GM10847 (cell line): Measurements from ENCODE around the gene MMP17.

Experiments used
- POLR2A ChIP-seq: IDR thresholded peaks from 2 replicates; pipeline ENCODE4 v1.6.1; 2011; ENCODE audit not compliant: insufficient read length; ENCODE audit errors: extremely low read depth

Gene MMP17

DNA sequence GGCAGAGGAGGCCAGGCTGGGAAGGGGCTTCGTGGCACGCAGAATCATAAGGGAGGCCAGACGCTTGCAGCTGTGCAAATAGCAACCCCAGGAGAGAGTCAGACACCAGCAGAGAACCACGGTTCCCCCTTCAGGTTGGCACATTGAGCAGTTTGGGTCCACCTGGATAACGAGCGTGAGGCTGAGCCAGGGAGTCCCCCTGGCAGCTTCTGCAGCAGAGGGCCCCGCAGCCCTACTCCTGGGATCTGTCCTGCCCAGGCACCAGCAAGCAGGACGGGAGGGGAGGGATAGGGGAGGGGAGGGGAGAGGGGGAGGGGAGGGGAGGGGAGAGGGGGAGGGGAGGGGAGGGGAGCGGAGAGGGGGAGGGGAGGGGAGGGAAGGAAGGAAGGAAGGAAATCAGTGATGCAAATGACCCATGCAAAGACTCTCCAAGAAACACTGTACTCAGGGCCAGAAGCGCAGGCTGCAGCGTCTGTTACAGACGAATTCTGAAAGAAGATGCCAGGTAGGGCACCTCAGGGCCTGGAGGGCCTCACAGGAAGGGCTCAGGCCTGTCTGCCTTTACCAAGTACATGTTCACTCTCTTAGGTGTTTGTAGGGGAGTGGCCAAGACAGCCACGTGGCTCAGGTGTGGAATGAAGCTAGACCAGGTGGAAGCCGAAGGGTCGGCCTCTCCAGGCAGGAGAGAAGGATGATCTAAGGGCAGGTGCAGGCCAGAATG lies 32.3 kb upstream of the MMP17 start:
- no peak for TF ChIP-seq POLR2A

DNA sequence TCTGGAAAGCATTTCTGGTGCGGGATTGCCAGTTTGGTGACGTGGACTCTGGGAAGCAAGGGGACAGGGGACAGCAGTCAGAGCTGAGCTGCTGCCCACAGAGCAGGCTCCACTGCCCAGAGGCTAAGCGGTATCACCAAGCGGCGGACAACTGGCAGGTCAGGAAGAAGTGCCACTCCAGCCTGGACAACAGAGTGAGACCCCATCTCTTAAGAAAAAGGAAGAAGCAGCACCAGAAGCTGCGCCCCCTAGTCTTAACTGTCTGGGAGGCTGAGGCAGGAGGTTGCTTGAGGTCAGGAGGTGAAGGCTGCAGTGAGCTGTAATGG lies 31.8 kb upstream of the MMP17 start:
- TF ChIP-seq POLR2A = no peak

DNA sequence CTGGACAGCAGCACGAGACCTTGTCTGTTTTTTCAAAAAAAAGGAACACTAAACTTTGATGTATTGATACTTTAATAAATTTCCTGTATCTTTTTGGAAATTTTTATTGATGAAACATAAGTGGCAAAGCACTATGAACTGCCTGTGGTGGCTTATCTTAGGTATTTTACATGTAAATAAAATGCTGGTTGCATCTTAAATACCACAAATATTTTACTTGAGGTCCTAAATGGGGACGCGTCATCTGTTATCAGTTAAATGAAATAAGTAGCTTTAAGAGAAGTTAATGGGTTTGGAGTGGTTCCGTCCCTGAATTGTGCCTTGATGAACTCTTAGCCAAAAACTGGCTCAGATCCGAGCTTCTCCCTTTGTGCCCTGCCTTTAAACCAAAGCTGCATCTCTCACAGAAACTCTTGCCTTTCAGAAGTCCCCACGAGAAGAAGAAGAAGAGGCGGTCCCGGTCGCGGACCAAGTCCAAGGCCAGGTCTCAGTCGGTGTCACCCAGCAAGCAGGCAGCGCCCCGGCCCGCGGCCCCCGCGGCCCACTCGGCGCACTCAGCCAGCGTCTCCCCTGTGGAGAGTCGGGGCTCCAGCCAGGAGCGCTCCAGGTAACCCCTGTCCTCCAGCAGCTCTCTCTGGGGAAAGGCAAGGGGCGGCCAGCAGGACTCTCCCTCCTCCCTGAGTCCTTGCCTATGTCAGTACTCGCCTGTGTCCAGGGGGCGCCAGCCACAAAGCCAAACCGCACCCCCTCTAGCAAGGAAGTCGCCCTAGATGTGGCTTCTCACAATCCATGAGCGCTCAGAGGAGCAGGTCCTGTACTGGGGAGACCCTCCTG lies 31.2 kb upstream of the MMP17 start:
- no peak for TF ChIP-seq POLR2A

DNA sequence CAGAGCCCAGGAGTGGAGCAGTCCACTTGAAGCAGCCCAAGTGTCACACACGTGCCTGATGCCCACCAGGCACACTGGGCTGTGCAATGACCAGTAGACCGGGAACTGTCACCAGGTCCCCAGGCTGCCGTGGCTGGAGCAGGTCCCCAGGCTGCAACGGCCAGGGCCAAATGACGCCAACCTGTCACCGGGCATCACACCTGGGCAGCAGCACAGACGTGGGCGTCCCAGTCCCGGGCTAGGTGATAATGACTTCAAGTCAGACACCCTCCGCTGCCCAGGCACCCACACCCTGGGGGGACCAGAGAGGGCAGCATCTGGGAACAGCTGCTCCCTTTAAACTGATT lies 30.6 kb upstream of the MMP17 start:
- TF ChIP-seq POLR2A = no peak

DNA sequence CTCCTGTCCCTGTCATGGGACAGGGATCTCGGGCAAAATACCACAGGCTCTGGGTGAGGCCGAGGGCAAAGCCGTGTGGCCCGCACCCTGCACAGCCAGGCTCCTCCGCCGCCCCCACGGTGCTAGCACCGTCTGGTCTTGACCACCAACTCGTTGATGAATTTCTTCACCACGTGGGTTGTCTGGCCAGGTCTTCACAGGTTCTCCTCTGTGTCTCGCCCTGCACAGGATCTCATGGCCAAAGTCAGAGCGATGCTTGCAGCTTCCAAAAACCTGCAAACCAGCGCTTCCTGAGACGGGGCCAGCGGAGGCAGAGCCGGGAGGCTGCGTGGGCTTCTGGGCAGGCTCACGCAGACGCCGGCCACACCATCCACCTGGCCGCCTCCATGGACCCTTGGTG lies 29.0 kb upstream of the MMP17 start:
- TF ChIP-seq POLR2A = no peak

DNA sequence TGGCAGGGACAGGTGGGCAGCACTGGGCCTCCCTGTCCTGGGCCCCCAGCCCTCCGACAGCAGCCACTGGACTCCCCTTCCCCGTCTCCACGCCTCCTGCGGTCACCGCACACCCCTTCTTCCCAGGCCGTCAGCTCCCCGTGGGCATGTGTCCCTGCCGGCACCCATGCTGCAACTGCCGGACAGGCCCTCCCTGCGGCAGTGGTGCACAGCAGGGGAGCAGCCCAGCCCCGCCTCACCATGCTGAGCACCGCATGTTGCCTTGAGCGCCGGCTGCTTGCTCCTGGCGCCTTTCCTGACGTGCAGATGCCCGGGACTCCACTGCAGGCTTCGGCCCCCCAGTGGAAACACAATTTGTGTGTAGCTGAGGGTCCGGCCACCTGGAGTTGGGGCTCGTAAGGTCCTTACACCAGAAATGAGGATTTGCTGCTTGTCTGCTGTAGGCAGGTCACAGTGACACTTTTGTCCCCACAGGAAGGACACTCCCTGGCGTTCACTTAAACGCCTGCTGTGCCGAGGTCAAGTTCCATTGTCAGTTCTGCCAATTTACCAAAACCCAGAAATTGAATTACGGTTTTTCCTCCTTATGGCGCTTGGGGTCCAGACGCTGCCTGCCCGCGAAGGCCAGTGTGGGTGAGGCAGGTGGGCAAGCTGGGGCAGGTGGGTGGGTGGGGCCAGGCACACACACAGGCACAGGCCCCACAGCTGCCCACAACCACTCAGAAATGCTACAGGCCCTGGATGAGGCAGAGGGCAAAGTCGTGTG lies 28.2 kb upstream of the MMP17 start:
- TF ChIP-seq POLR2A = no peak

DNA sequence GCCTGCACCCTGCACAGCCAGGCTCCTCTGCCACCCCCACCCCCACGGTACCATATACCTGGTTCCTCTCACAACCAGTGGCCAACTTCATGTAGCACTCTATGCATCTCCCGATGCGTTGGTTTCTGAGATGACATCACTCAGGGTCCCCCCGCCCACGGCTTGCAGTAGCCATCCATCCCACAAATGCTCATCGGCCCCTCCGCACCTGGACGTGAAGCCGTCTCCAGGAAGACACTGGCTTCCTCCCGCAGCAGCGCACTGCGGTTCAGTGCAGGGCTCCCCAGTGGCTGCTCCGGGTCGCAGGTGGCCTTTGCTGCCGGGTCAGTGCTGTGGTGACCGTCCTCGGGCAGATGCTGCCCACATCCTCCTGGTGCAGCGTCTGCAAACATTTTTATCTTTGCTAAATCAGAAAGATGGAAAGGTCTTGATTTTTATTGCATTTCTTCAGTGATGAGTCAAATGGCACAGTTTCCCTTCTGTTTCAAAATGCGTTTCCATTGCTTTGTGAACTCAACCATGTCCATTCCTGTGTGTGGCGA lies 27.5 kb upstream of the MMP17 start:
- TF ChIP-seq POLR2A = no peak

DNA sequence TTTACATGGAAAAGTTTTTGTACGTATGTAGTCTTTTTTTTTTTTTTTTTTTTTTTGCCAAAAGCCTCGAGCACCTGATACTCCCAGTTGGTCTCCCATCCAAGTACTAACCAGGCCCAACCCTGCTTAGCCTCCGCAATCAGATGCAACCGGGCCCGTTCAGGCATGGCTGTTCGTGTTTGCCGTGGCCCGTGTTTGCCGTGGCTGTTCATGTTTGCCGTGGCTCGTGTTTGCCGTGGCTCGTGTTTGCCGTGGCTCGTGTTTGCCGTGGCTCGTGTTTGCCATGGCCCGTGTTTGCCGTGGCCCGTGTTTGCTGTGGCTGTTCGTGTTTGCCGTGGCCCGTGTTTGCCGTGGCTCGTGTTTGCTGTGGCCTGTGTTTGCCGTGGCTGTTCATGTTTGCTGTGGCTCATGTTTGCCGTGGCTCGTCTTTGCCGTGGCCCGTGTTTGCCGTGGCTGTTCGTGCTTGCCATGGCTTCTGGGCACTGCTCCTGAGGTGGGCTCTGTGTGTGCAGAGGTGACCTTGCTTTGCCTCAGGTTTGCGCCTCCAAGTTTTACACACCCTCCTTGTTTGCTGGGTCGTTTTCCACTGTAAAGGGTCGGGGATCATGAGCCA lies 26.8 kb upstream of the MMP17 start:
- TF ChIP-seq POLR2A = no peak

DNA sequence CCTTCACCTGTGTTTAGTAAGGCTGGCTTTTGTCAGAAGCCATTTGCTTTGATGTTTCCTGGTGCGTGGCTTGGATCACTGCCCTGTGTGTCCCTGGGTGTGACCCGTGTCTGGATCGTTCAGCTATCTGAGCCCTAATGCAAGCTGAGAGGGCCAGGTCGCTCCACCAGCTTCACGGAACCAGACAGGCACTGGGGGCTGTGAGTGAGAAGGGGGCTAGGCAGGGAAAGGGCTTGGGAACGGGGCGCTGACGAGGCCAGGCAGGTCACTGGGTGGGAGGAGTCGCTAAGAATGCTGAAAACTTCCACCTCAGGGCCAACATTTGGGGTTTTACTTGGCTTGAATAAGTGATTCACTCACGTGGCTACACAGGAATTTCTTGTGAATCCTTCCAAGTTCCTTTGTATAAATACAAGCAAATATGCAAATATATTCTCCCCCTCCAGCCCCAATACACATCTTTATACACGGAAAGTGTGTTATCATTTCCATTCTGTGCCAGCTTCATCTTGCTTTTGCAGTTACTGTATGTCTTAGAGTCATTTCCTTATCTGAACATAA lies 24.2 kb upstream of the MMP17 start:
- TF ChIP-seq POLR2A = no peak

DNA sequence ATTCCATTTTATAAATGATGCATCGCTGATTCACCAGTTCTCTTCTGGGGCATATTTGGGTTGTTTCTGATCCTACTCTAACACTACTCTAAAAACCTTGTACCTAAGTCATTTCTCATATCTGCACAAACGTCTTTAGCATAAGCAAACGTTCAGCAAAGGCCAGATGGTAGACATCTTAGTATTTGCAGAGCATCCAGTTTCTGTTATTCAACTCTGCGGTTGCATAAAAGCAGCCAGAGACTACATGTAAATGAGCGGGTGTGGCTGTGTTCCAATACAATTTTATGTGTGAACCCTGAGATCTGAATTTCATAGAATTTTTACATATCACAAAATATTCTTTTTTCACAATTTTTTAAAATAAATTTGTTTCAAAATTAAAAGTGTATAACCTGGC lies 22.8 kb upstream of the MMP17 start:
- no peak for TF ChIP-seq POLR2A

DNA sequence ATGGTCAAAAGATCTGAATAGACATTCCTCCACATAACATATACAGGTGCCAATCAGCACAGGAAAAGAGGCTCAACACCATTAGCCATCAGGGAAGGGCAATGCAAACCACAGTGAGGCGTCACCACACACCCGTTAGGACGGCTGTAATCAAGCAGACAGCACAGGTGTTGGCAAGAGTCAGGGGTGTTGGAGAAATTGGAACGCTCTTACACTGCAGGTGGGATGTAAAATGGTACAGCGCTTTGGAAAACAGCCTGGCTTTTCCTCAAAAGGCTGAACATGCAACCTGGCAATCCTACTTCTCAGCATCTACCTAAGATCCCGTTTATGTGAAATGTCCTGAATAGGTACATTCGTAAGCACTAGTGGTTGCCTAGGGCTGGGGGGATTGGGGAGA lies 21.5 kb upstream of the MMP17 start:
- no peak for TF ChIP-seq POLR2A

DNA sequence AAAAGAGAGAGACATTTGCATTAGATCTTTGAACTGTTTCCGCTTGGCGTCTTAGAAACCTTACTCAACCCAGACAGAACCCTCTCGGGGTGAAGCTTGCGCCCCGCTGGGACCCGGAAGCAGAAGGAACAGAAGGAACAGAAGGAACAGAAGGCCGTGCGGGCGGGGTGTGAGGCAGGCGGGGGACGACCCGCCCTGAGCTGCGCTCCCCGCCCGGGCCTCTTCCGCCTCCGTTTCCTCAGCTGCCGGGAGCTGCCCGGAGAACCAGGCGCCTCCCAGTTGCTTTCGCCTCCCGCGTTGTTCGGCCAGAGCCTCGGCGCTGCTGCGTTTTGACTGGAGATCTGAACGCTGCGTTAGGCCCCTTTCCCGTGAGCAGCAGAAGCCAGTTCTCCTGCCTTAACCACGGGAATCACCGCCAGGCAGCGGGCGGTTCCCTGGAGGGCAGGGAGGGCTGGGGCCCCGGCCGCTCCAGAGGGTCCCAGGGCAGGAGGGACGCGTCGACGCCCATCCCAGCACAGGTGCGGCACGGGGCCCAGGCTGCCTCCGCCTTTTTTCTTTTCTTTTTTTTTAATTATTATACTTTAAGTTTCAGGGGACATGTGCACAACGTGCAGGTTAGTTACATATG lies 19.3 kb upstream of the MMP17 start:
- TF ChIP-seq POLR2A = no peak

DNA sequence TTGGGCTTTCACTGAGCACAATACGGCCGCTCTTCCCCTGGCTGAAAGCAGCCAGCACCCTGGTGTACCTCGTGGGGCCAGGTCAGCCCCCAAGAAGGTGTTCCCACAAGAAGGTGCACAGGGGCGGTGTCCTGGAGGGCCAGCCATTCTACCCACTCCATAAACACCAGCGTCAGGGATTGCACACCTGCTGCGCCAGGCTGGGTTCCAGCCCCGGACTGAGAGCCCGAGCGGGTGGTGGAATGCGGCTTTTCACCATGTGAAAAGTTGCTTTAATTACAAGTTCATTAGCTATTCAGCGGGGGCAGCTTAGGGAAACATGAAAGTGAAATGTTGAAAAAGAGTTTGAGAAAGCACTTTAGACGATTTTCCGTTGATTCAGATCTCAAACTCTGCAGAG lies 17.5 kb upstream of the MMP17 start:
- TF ChIP-seq POLR2A = no peak

DNA sequence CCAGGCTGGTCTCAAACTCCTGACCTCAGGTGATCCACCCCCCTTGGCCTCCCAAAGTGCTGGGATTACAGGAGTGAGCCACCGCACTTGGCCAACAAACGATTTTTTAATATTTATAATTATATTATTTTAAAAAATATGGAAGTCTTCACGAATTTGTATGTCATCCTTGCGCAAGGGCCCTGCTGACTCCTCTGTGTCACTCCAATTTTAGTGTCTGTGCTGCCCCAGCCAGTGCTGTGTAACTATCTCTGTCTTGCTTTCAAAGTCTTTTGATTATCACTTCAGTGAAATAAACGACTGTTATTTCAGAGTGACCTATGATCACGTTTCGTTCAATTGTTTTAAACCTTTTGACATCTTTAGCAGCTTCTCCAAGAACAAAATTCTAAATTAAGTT lies 13.1 kb upstream of the MMP17 start:
- TF ChIP-seq POLR2A = no peak

DNA sequence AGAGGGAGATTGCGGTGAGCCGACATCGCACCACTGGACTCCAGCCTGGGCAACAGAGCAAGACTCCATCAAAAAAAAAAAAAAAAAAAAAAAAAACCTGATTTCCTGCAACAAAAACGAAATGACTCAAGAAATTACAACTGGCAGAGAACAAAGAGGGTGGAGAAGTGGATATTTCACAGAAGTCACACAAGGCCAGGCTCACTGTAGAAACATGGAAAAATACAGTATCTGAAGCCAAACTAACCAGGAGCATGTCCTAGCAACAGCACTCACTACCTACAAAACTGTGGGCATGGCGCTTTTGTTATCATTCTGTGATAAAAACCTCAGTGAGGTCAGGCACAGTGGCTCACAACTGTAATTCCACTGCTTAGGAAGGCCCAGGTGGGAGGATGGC lies 11.7 kb upstream of the MMP17 start:
- TF ChIP-seq POLR2A = no peak

DNA sequence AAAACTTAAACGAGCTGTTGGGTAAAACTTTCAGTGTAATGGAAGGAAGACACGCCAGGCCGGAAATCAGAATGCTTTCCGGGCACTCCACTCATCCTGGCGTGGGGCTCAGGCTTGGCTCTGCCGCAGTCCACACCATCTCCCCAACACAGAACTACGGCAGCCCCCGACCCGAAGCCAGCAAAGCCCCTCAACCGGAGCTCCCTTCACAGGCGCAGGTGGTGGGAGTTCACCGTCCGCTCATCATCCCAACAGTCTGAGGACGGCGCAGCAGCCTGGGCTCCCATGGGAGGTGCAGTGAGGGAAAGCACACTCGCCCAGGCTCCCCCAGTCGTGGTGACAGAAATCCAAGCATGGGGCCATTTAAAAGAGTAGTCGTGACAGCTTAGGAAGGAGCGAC lies 11.0 kb upstream of the MMP17 start:
- TF ChIP-seq POLR2A = no peak
